Measurements from ENCODE around the gene RBM24. TPM values are rescaled to one million over a fixed set of nuclear protein-coding genes. Genes with fewer than 3 reads are reported as not detected.

RBM24 gene
- total RNA-seq, 1 donor from 2014 or later, result 3.4 TPM

- Mint-ChIP-seq H3K27ac (ENCODE audit: unreplicated experiment) (no peak overlapping the region), H3K4me3 (no peak overlapping the region), H3K4me1 (peaks cover 10% of the 10 kb centered on the region), H3K9me3 (no peaks in the 10 kb centered on the region), H3K36me3 (ENCODE audit: low read depth) (peaks cover 2% of the 10 kb centered on the region), H3K27me3 (ENCODE audit: low read depth) (peaks cover 8% of the 10 kb centered on the region)
- no peak for DNase-seq (ENCODE audit: low read depth, low spot score)
- TF ChIP-seq, protein P1, sequence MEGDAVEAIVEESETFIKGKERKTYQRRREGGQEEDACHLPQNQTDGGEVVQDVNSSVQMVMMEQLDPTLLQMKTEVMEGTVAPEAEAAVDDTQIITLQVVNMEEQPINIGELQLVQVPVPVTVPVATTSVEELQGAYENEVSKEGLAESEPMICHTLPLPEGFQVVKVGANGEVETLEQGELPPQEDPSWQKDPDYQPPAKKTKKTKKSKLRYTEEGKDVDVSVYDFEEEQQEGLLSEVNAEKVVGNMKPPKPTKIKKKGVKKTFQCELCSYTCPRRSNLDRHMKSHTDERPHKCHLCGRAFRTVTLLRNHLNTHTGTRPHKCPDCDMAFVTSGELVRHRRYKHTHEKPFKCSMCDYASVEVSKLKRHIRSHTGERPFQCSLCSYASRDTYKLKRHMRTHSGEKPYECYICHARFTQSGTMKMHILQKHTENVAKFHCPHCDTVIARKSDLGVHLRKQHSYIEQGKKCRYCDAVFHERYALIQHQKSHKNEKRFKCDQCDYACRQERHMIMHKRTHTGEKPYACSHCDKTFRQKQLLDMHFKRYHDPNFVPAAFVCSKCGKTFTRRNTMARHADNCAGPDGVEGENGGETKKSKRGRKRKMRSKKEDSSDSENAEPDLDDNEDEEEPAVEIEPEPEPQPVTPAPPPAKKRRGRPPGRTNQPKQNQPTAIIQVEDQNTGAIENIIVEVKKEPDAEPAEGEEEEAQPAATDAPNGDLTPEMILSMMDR (conservative IDR thresholded peaks at IDR 0.05), result no peak
Measured at GRCh38 chr6:17289630-17290061, 8.5 kb downstream of the RBM24 start.

DNA sequence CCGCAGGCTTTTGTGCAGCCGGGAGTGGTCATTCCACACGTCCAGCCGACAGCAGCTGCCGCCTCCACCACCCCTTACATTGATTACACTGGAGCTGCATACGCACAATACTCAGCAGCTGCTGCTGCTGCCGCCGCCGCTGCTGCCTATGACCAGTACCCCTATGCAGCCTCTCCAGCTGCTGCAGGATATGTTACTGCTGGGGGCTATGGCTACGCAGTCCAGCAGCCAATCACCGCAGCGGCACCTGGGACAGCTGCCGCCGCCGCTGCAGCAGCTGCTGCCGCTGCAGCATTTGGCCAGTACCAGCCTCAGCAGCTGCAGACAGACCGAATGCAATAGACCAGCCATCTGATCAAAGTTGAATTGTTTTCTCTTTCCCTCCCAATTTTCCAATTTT, 10.6 kb downstream of the RBM24 start:
- H3K36me3 Mint-ChIP-seq (ENCODE audit: low read depth), result peaks cover 2% of the 10 kb centered on the region
- H3K4me1 Mint-ChIP-seq, result peaks cover 12% of the 10 kb centered on the region
- no peak overlapping the region for H3K4me3 Mint-ChIP-seq
- TF ChIP-seq, protein P1 (conservative IDR thresholded peaks at IDR 0.05), result no peak
- DNase-seq (ENCODE audit: low read depth, low spot score), result no peak
- H3K9me3 Mint-ChIP-seq, result no peaks in the 10 kb centered on the region
- H3K27ac Mint-ChIP-seq (ENCODE audit: unreplicated experiment), result no peak overlapping the region
- H3K27me3 Mint-ChIP-seq (ENCODE audit: low read depth), result peaks cover 5% of the 10 kb centered on the region

- no peak overlapping the region for H3K4me3 Mint-ChIP-seq
- no peaks in the 10 kb centered on the region for H3K9me3 Mint-ChIP-seq
- DNase-seq (ENCODE audit: low read depth, low spot score), result no peak
- H3K27me3 Mint-ChIP-seq (ENCODE audit: low read depth), result peaks cover 5% of the 10 kb centered on the region
- H3K4me1 Mint-ChIP-seq, result peaks cover 19% of the 10 kb centered on the region
- no peak overlapping the region for H3K27ac Mint-ChIP-seq (ENCODE audit: unreplicated experiment)
- peaks cover 2% of the 10 kb centered on the region for H3K36me3 Mint-ChIP-seq (ENCODE audit: low read depth)
- TF ChIP-seq, protein P1 (conservative IDR thresholded peaks at IDR 0.05), result no peak
Measured at GRCh38 chr6:17292600-17293133, 11.5 kb downstream of the RBM24 start.

DNA sequence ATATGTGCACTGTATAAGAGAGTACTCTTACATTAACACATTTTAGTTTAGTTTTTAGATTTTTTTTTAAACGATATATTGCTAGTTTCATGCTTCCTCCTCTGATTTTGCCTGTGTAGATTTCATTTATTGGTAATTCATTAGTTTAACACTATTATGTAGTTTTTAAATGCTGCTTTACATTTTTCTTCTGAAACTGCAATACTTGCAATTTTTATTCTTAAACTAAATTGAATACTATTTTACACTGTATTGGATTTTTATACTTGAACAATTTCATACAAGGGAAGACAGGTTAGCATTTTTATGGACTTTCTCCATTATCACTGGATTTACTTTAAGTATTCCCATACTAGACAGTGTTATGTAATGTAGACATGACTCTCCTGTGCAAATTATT, 12.2 kb downstream of the RBM24 start:
- Mint-ChIP-seq H3K27me3 (ENCODE audit: low read depth) (peaks cover 5% of the 10 kb centered on the region), H3K36me3 (ENCODE audit: low read depth) (peaks cover 2% of the 10 kb centered on the region), H3K4me1 (peaks cover 25% of the 10 kb centered on the region), H3K9me3 (no peaks in the 10 kb centered on the region), H3K27ac (ENCODE audit: unreplicated experiment) (no peak overlapping the region), H3K4me3 (no peak overlapping the region)
- DNase-seq (ENCODE audit: low read depth, low spot score), result no peak
- TF ChIP-seq, protein P1 (conservative IDR thresholded peaks at IDR 0.05), result no peak

DNA sequence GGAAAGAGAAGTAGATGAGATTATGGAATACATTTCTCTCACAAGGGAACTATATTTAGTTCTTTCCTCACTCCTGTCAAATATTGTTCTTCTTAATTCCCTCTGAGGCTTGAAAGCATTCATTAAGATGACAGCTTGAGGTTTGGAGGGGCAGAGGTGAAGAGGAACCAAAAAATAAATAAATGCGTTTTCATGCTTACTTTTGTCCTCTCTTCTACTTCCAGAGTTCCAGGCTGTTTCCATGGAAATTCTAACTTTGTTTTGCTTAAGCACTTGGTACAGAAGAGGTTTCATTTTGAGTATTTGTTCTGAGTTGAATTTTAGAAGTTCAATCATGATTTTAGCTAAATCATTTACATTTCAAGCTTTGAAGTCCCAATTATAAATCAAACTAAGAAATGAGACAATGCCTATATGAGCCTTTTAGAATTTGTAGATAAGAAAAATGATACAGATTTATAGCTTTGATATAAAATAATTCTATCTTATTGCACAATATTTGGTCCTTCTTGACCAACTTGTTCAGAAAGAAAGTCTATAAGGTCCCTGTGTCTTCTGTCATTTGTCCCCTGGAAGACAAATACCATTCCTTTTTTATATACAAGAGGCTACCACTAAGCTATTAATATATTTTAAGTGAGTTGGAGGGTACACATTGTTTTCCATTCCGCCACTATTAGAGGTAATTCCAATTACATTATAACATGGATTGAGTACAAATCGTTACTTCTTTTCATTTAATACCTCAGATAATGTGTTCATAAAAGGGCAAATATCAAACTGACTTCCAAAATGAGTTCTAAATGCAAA, 16.3 kb downstream of the RBM24 start:
- Mint-ChIP-seq H3K27ac (ENCODE audit: unreplicated experiment) (no peak overlapping the region), H3K4me3 (no peak overlapping the region), H3K9me3 (peaks cover 8% of the 10 kb centered on the region), H3K27me3 (ENCODE audit: low read depth) (no peaks in the 10 kb centered on the region), H3K4me1 (peaks cover 15% of the 10 kb centered on the region), H3K36me3 (ENCODE audit: low read depth) (no peaks in the 10 kb centered on the region)
- no peak for DNase-seq (ENCODE audit: low read depth, low spot score)
- TF ChIP-seq, protein P1 (conservative IDR thresholded peaks at IDR 0.05), result no peak
